Activated T-helper 1 cell treated with anti-CD3 and anti-CD28 coated beads, Interleukin-12 subunit alpha, Interleukin-12 subunit beta, Interleukin-2, Interleukin-4 antibody, amounts not matched to agents 30 ng/mL and 10 ng/mL and 1 ng/mL, durations not matched to agents 14 hours and 24 hours and 36 hours (primary cell): Measurements from ENCODE around the gene NFYC. TPM values are rescaled to one million over a fixed set of nuclear protein-coding genes. Genes with fewer than 3 reads are reported as not detected.

Experiments used
- DNase-seq: peaks from one replicate; pipeline ENCODE4 v3.0.0; 2021; ENCODE audit warnings: low spot score
- H3K27ac Mint-ChIP-seq: one replicate; pipeline ENCODE4 v1.8.0; 2021; ENCODE audit warnings: mild to moderate bottlenecking, mixed read lengths
- H3K27me3 Mint-ChIP-seq: one replicate; pipeline ENCODE4 v1.8.0; 2022; ENCODE audit warnings: mild to moderate bottlenecking, moderate library complexity, mixed read lengths; ENCODE audit not compliant: insufficient read depth
- H3K36me3 Mint-ChIP-seq: one replicate; pipeline ENCODE4 v1.8.0; 2021; ENCODE audit warnings: low read depth, mixed read lengths
- H3K4me1 Mint-ChIP-seq: one replicate; pipeline ENCODE4 v1.8.0; 2021; ENCODE audit warnings: low read depth, mixed read lengths
- H3K4me3 Mint-ChIP-seq: one replicate; pipeline ENCODE4 v1.8.0; 2021; ENCODE audit warnings: mild to moderate bottlenecking, moderate library complexity, mixed read lengths
- H3K9me3 Mint-ChIP-seq: one replicate; pipeline ENCODE4 v1.8.0; 2021; ENCODE audit warnings: mixed read lengths
- intact Hi-C: fragments of 100-400 bp; cut with micrococcal nuclease; formaldehyde crosslinking; loops from one replicate; pipeline ENCODE4 v1.15.1; 2024
- total RNA-seq: library from RNA; stranded (reverse); gene quantifications from 2 replicates; pipeline ENCODE4 v1.2.3, GENCODE V29; 2022

Gene NFYC
- total RNA-seq, 1 donor from 2014 or later, result 85.1 TPM

DNA sequence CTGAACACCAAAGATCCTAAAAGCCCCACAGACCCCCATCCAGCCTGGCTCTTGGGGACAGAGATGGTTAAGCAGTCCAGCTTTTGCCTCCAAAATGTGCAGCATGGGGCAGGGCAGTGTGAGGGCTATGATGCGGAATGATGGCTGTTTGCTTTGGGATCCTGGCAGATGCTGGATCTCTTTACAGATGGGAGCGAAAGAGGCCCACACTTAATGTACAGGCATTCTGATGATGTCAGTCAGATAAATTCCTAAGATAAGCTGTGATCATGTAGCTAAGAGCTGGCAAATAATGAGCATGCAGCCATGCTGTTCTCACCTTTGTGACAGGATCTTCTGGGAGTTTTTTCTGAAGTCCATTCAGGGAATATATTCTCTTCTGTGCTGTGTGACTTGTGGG is 74.5 kb downstream of the NFYC start:
- Mint-ChIP-seq H3K36me3 (peaks cover 70% of the 10 kb centered on the region), H3K27ac (no peak overlapping the region), H3K4me1 (peaks cover 69% of the 10 kb centered on the region), H3K27me3 (no peaks in the 10 kb centered on the region), H3K4me3 (no peak overlapping the region), H3K9me3 (no peaks in the 10 kb centered on the region)
- intact Hi-C loops, result no loop called here
- DNase-seq, result no peak

DNA sequence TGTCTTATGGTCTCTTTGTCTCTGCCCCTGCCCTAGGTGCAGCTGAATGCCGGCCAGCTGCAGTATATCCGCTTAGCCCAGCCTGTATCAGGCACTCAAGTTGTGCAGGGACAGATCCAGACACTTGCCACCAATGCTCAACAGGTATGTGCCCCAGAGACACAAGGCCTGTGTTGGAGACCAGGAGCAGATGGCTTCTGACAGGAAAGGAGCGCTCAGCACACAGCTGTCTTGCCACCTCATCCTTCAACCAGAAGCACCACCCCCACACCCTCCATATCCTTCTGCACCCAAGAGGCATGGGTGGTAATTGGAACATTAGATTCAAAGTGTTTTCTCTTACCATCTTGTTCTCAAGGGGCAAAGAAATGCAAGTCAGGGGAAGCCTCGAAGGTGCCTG is 75.1 kb downstream of the NFYC start:
- Mint-ChIP-seq H3K27ac (no peak overlapping the region), H3K9me3 (no peaks in the 10 kb centered on the region), H3K36me3 (peaks cover 70% of the 10 kb centered on the region), H3K27me3 (no peaks in the 10 kb centered on the region), H3K4me1 (peaks cover 66% of the 10 kb centered on the region), H3K4me3 (no peak overlapping the region)
- DNase-seq, result no peak
- intact Hi-C loops, result no loop called here

DNA sequence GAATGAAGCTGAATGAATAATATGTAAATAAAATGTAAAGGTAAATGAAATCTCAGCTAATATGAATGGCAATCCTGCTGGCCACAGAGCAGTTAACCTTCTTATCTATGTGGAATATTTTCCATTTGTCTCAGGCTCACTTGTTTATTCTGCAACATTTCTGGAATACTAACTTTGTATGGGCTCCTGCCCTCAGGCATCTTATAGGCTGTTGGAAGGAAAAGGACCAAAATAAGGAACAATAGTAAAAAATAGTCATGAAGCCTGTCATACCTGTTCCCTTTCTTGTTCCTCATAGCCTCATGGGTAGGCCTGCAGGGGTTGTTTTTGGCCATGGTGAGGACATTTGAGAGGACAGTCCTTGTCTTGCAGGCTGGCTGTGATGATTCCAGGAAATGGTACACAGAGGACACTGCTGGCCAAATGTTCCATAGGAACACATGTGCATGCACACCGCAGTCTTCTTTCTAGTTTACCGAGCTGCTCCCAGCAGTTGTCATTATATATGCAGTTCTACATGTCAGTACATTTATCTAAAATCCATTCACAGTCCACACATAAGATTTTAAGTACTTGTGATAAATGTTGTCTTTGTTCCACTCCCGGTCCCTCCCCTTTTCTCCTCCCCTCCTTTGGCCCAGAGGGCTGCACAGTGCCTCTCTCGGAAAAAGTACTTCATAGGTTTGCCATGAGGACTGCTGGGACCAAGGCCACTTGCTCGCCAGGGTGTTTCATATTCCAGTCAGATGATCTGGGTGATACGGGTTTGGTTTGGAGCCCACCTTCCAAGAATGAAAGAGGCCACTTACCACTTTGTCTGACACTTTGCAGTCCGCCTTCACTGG is 76.9 kb downstream of the NFYC start:
- Mint-ChIP-seq H3K4me3 (no peak overlapping the region), H3K27ac (no peak overlapping the region), H3K9me3 (no peaks in the 10 kb centered on the region), H3K36me3 (peaks cover 64% of the 10 kb centered on the region), H3K27me3 (no peaks in the 10 kb centered on the region), H3K4me1 (peaks cover 49% of the 10 kb centered on the region)
- intact Hi-C loops, result no loop called here
- no peak for DNase-seq

DNA sequence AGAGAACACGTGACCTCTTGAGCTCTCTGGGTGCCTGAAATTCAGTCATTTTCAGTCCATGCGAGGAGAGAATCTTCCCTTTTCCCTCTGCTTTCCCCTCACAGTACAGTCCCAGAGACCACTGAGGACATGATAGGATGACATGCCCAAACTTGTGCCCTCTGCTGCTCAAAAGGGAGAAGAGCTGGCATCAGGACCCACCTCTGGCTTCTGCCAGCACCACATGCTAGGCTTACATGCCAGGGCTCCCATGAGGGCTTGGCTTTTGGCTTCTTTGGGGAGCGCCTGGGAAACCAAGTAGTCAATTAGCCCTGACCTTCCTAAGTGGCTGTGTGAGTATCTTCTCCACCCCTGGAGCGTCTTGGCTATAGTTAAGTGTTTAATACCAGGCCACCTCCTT is 78.3 kb downstream of the NFYC start:
- H3K9me3 Mint-ChIP-seq, result no peaks in the 10 kb centered on the region
- intact Hi-C loops, result no loop called here
- H3K36me3 Mint-ChIP-seq, result peaks cover 57% of the 10 kb centered on the region
- no peaks in the 10 kb centered on the region for H3K27me3 Mint-ChIP-seq
- DNase-seq, result no peak
- H3K27ac Mint-ChIP-seq, result peak overlapping the region; percentile 61
- no peak overlapping the region for H3K4me3 Mint-ChIP-seq
- peaks cover 47% of the 10 kb centered on the region for H3K4me1 Mint-ChIP-seq

DNA sequence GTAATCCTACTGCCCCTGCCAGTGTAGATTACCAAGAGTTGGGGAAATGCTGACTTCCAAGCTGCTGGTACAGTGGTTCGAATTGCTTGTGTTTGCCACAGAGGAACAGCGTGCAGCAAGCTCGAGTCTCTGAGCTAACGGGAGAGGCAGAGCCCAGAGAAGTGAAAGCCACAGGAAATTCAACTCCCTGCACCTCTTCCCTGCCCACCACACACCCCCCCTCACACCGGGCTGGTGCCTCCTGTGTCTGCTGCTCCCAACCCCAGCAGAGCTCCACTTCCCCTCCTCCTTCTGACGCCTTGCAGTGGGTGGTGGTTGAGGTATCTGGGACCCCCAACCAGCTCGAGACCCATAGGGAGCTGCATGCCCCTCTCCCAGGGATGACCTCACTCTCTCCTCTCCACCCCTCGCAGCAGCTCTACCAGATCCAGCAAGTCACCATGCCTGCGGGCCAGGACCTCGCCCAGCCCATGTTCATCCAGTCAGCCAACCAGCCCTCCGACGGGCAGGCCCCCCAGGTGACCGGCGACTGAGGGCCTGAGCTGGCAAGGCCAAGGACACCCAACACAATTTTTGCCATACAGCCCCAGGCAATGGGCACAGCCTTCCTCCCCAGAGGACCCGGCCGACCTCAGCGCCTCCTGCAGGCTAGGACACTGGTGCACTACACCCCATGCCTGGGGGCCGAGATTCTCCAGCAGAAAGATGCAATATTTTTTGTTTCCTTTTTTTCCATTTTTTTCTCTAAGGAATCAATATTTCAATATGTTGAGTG is 79.0 kb downstream of the NFYC start:
- H3K27me3 Mint-ChIP-seq, result no peaks in the 10 kb centered on the region
- H3K27ac Mint-ChIP-seq, result no peak overlapping the region
- H3K4me3 Mint-ChIP-seq, result no peak overlapping the region
- intact Hi-C loops, result no loop called here
- H3K4me1 Mint-ChIP-seq, result peaks cover 41% of the 10 kb centered on the region
- H3K9me3 Mint-ChIP-seq, result no peaks in the 10 kb centered on the region
- no peak for DNase-seq
- H3K36me3 Mint-ChIP-seq, result peaks cover 53% of the 10 kb centered on the region

DNA sequence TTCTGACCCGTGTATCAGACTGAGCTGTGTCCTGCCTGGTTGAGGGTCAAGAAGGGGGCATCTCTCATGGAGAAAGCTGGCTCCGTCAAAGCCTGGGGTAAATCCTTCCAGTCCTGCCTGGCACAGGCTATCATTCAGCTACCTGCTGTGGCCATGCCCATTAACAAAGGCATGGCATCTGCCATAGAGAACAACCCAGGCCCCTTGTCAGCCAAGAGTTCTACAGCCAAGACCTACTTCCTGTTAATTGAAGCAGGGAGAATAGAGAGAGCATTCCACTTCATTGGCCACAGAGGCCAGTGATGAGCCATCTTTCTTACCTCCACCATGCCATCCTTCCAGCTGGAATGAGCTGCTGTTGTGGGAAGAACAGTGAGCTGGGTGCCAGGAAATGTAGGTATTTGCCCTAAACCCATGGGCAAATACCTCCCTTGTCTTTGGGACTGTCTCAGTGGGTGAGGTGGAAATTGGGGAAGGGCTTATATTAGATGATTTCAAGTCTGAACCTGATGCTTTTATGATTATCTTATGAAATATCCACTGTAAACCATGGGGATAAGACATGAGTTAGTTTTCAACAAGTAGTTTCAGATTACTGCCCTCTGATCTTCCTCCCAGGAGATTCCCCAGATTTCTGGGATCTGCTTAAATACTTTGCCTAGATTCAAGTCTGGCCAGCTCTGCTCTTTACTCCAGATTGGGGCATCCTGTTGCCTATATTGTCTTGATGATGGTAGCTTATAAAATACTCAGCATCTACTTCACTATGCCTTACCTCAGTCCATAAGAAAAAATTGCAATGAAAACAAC is 80.8 kb downstream of the NFYC start:
- Mint-ChIP-seq H3K27me3 (no peaks in the 10 kb centered on the region), H3K27ac (no peak overlapping the region), H3K9me3 (no peaks in the 10 kb centered on the region), H3K36me3 (peaks cover 46% of the 10 kb centered on the region), H3K4me3 (no peak overlapping the region), H3K4me1 (peaks cover 24% of the 10 kb centered on the region)
- intact Hi-C loops, result no loop called here
- DNase-seq, result no peak

DNA sequence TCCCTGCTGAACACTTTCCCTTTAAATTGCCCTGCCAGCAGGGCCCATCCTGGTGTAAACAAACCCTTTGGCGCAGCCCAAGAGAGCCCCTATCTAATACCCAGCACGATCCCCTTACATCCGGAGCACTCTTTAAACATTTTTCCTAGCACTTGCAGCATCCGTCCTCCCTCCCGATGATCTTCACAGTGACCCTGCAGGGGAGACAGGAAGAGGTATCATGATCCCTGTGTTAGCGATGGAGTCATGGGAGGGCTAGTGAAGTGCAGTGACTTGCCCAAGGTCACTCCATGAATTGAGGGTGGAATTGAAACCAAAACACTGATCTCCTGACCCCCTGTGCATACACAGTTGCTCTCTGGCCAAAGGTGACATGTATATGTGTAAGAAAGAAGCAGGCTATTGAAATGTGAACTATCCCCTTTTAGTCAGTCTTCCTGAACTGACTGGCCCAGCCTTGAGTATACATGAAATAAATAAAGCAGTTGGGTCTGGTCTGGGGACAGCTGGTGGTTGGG is 82.3 kb downstream of the NFYC start:
- Mint-ChIP-seq H3K27me3 (no peaks in the 10 kb centered on the region), H3K27ac (no peak overlapping the region), H3K36me3 (peaks cover 43% of the 10 kb centered on the region), H3K4me3 (no peak overlapping the region), H3K9me3 (no peaks in the 10 kb centered on the region), H3K4me1 (peaks cover 24% of the 10 kb centered on the region)
- intact Hi-C loops, result loop anchor here (1.0 kb wide), 3 partner anchors 76 to 178 kb away; no protein-coding TSS in a partner anchor
- no peak for DNase-seq

DNA sequence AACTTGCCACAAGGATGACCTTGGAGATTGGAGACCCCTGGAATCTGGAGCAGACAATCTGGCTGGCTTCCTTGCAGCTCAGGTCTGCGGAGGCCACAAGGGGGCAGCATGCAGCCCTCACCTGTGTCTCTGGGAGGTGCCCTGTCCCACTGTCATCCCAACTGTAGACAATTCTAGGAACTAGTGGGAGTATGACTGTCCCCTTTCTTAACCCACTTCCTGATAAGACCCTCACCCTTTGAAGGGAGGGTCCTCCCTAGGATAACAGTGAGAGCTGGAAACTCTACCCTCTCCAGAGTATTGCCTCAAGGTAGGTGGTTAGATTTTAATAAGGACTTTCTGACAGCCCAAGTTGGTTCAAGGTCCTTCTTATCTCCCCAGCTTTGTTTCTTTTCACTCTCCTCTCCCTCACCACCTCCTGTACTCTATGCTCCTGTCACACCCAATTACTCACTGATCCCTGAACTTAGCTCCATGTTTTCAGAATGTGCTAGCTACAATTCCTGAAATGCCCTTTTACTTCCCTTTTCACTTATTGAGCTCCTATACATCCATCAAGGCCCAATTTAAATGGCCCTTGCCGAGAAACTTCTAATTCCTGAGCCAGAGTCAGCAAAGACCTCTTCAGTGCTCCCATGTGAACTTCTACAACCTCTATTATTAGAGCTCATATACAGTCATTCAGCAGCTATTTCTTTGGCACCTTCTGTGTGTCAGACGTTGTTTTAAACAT is 82.9 kb downstream of the NFYC start:
- Mint-ChIP-seq H3K4me1 (peaks cover 24% of the 10 kb centered on the region), H3K9me3 (no peaks in the 10 kb centered on the region), H3K36me3 (peaks cover 36% of the 10 kb centered on the region), H3K27ac (peak overlapping the region; percentile 42), H3K27me3 (no peaks in the 10 kb centered on the region), H3K4me3 (no peak overlapping the region)
- peak; percentile 49 for DNase-seq
- intact Hi-C loops, result loop anchor here (1.0 kb wide), 3 partner anchors 76 to 178 kb away; no protein-coding TSS in a partner anchor

DNA sequence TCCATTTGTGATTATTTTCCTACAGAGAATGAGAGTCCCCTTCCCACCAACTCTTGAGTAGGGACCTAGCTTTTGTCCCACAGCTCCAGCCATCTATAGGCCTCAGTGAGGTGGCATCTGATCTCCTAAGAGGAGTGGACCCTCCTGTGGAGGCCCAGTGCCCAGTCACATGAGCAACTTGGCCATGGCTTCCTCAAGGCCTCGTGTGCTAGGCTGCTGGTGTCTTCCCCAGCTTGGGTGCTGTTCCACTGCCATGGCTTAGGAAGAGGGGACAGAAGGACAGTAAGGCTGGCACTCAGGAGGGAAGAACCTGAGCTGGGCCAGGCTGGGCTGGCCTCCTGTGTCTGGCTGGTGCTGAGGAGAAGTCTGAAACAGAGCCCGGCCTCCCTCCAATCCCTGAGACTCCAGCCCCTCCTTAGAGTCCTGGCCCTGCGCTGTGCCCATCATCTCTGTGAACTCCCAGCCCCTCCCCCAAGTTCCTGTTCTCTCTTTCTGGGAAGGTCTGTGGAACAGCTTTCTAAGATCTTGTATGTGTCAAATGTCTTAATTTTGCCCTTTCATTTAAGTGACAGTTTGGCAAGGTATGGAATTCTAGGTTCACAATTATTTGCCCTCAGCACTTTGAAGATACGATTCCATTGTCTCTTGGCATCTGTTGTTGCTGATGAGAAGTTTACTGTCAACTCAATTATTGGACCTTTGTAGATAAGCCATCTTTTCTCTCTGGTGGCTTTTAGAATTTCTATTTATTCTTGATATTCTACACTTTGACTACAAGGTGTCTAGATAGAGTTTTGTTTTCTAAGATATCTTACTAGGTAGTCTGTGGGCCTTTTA is 85.0 kb downstream of the NFYC start:
- Mint-ChIP-seq H3K9me3 (no peaks in the 10 kb centered on the region), H3K4me1 (peaks cover 13% of the 10 kb centered on the region), H3K36me3 (peaks cover 21% of the 10 kb centered on the region), H3K27me3 (peaks cover 3% of the 10 kb centered on the region), H3K27ac (no peak overlapping the region), H3K4me3 (no peak overlapping the region)
- no peak for DNase-seq
- intact Hi-C loops, result no loop called here

DNA sequence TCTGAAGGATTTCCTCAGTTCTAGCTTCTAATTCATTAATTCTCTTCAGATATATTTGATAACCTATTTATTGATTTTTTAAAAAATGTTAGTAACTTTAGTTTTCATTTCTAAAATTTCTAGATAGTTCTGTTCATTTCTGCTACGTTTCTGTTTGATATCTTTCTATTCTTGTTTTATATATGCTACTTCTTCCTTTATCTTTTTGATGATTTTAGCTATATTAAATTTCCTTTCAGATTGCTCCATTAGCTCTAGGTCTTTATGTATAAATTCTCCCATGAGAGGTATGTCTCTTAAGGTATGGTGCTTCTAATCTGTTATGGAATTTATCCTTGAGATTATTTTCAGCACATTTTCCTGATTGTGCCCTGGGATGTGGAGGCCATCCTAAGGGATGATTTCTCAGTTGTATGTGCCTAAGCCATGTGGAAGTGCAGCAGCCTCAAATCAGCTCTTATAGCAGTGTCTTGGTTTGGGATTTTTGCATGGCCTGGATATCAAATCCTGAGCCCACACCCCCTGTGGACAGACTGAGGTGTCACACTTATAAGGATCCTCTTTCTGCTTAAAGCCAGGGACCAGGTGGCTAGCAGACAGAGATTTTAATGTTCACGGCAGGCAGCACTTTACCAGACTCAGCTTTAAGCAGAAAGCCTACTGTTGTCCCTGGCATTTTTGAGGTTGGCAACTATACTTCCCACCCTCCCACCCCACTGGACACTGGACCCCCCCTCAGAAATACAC is 85.9 kb downstream of the NFYC start:
- Mint-ChIP-seq H3K4me3 (no peak overlapping the region), H3K27ac (no peak overlapping the region), H3K27me3 (peaks cover 10% of the 10 kb centered on the region), H3K36me3 (peaks cover 21% of the 10 kb centered on the region), H3K9me3 (no peaks in the 10 kb centered on the region), H3K4me1 (peaks cover 13% of the 10 kb centered on the region)
- intact Hi-C loops, result no loop called here
- DNase-seq, result no peak
